ENCODE results near the gene PKIG.

DNA sequence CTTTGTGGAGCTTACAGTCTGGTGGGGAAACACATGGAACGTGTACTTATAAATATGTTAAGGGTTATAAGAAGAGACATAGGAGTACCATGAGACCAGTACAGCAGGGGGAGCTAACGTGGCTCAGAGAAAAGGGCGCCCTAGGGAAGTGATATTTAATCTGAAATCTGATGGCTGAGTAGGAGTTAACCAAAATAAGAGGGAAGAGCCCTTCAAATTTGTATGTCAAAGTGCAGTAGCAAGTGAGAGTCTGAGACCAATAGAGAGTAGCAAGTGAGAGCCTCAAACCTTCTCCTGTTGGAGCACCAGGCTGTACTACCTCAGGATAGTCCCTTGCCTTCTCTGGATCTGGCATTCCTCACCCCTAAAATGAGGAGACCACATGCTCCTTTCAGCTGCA is 6.1 kb upstream of the PKIG start:
- TF ChIP-seq CTCF (IDR thresholded peaks at IDR 0.05) (no peak), POLR2A (IDR thresholded peaks at IDR 0.05) (no peak)
